Spleen (tissue), 7 donors: Measurements from ENCODE around the gene GALNT13.

ENCODE experiments used
- POLR2A ChIP-seq, 3 donors: fragments of 450-650 bp; IDR thresholded peaks; one replicate each; pipeline ENCODE4 v1.5.1; 2017; ENCODE audit warnings: antibody characterized with exemption in 3 of 3, mild to moderate bottlenecking in 1 of 3
- POLR2AphosphoS5 ChIP-seq, 3 donors: sonication (generic); formaldehyde crosslinking; IDR thresholded peaks; one replicate each; pipeline ENCODE4 v1.5.1; 2017; ENCODE audit warnings: antibody characterized with exemption in 3 of 3
- TF ChIP-seq, protein P1 (sequence below), 11 experiments: fragments of 200-600 bp in 7 of 11; fragments of 450-650 bp in 4 of 11; sonication (generic) in 4 of 11; IDR thresholded peaks in 8 of 11; conservative IDR thresholded peaks in 3 of 11; 1 replicate in 7 of 11; 2 replicates in 4 of 11; pipeline versions ENCODE4 v1.4.0 to v1.8.0; 2016 to 2021; ENCODE audit warnings: antibody characterized with exemption in 11 of 11, inconsistent platforms in 4 of 11, mild to moderate bottlenecking in 1 of 11
- donor health status: DM: no; HTN: no; CAD: no; lungs with moderate emphysema.
- donor health status: DM: no; HTN: no; CAD: no.
- donor health status: DM: no; HTN: no; CAD: no.

DNA sequence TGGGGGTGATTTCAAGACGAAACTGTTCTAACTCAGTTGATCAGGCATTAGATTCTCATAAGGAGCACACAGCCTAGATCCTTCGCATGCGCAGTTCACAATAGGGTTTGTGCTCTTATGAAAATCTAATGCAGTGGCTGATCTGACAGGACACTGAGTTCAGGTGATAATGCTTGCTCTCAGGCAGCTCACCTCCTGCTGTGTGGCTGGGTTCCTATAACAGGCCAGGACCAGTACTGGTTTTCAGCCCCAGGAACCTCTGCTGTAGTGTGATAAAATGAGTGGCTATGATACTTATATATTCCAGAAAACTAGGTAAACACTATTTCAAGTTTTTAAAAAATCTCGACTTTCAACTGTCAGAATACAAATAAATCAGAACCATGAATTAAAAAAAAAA is 271.4 kb downstream of the GALNT13 start:
- TF ChIP-seq, protein P1, sequence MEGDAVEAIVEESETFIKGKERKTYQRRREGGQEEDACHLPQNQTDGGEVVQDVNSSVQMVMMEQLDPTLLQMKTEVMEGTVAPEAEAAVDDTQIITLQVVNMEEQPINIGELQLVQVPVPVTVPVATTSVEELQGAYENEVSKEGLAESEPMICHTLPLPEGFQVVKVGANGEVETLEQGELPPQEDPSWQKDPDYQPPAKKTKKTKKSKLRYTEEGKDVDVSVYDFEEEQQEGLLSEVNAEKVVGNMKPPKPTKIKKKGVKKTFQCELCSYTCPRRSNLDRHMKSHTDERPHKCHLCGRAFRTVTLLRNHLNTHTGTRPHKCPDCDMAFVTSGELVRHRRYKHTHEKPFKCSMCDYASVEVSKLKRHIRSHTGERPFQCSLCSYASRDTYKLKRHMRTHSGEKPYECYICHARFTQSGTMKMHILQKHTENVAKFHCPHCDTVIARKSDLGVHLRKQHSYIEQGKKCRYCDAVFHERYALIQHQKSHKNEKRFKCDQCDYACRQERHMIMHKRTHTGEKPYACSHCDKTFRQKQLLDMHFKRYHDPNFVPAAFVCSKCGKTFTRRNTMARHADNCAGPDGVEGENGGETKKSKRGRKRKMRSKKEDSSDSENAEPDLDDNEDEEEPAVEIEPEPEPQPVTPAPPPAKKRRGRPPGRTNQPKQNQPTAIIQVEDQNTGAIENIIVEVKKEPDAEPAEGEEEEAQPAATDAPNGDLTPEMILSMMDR (IDR thresholded peaks at IDR 0.05 in 8 of 11, conservative IDR thresholded peaks at IDR 0.05 in 3 of 11) = no peak
- TF ChIP-seq POLR2A (IDR thresholded peaks at IDR 0.05) = no peak
- TF ChIP-seq POLR2AphosphoS5 (IDR thresholded peaks at IDR 0.05) = no peak
